CD4-positive, alpha-beta T cell (primary cell): ENCODE data around the gene ZNF638. TPM values are rescaled to one million over a fixed set of nuclear protein-coding genes. Genes with fewer than 3 reads are reported as not detected.

Experiments used
- ATAC-seq: fragments of 200-7000 bp; cut with Tn5 transposase; one replicate; pipeline ENCODE4 v1.10.0; 2022; ENCODE audit warnings: mild to moderate bottlenecking; ENCODE audit not compliant: poor library complexity
- CTCF ChIA-PET: fragments of 350-600 bp; sonication (Branson Sonifier 250); formaldehyde crosslinking; loops from one replicate; lab custom pipeline; 2021; ENCODE audit warnings: antibody characterized with exemption, inconsistent platforms; lab: Charles Lee
- POLR2A ChIA-PET: fragments of 350-600 bp; sonication (Branson Sonifier 250); formaldehyde crosslinking; loops from one replicate; lab custom pipeline; 2021; ENCODE audit warnings: antibody characterized with exemption, inconsistent platforms; lab: Charles Lee
- DNase-seq, 14 experiments: peaks; one replicate each; pipeline ENCODE4 v3.0.0-alpha.2; 2013 to 2020; ENCODE audit warnings: mixed read lengths in 2 of 14
- H3K27ac ChIP-seq, 2 donors: one replicate each; pipeline versions ENCODE4 v1.5.1 to v1.7.0; 2013; ENCODE audit warnings: low read length in 2 of 2, low read depth in 1 of 2, mild to moderate bottlenecking in 1 of 2
- H3K27me3 ChIP-seq, 2 experiments: 1 replicate in 1 of 2; 2 replicates in 1 of 2; pipeline versions ENCODE4 v1.6.1 to v1.7.0; 2013; ENCODE audit warnings: low read length in 2 of 2, control low read depth in 1 of 2, mild to moderate bottlenecking in 1 of 2, moderate library complexity in 1 of 2; ENCODE audit not compliant: insufficient read depth in 2 of 2, control insufficient read depth in 1 of 2
- H3K36me3 ChIP-seq: one replicate; pipeline ENCODE4 v1.6.1; 2013; ENCODE audit warnings: low read length, control low read depth; ENCODE audit not compliant: insufficient read depth
- H3K4me1 ChIP-seq: one replicate; pipeline ENCODE4 v1.6.1; 2013; ENCODE audit warnings: low read length, control low read depth; ENCODE audit not compliant: insufficient read depth
- H3K4me3 ChIP-seq: one replicate; pipeline ENCODE4 v1.5.1; 2013; ENCODE audit warnings: mild to moderate bottlenecking, low read length, moderate library complexity
- H3K9me3 ChIP-seq, 2 experiments: 1 replicate in 1 of 2; 2 replicates in 1 of 2; pipeline versions ENCODE4 v1.6.1 to v1.7.0; 2013; ENCODE audit warnings: low read length in 2 of 2, mild to moderate bottlenecking in 2 of 2, control low read depth in 1 of 2, moderate library complexity in 1 of 2; ENCODE audit not compliant: control insufficient read depth in 1 of 2, insufficient read depth in 1 of 2
- H3K27ac Mint-ChIP-seq: one replicate; pipeline ENCODE4 v1.8.0; 2020; ENCODE audit warnings: mixed read lengths
- H3K27me3 Mint-ChIP-seq: one replicate; pipeline ENCODE4 v1.8.0; 2021; ENCODE audit warnings: mixed read lengths
- H3K36me3 Mint-ChIP-seq: one replicate; pipeline ENCODE4 v1.8.0; 2021; ENCODE audit warnings: low read depth, mixed read lengths
- H3K4me1 Mint-ChIP-seq: one replicate; pipeline ENCODE4 v1.8.0; 2021; ENCODE audit warnings: low read depth, mixed read lengths
- H3K4me3 Mint-ChIP-seq: one replicate; pipeline ENCODE4 v1.8.0; 2020; ENCODE audit warnings: mild to moderate bottlenecking, mixed read lengths
- H3K9me3 Mint-ChIP-seq: one replicate; pipeline ENCODE4 v1.8.0; 2020; ENCODE audit warnings: mixed read lengths
- CTCF ChIP-seq: fragments of 200-600 bp; IDR thresholded peaks from one replicate; pipeline ENCODE4 v1.8.0; 2022; ENCODE audit warnings: antibody characterized with exemption, mild to moderate bottlenecking
- intact Hi-C, 2 experiments: fragments of 100-400 bp; cut with DNase I in 1 of 2; cut with micrococcal nuclease in 1 of 2; formaldehyde crosslinking; loops; one replicate each; pipeline versions ENCODE4 v1.15.1 to v1.9.0; 2023 to 2025; cut with DNase I, micrococcal nuclease
- total RNA-seq, 174 experiments: library from RNA in 2 of 174; stranded (reverse) in 2 of 174; gene quantifications; one replicate each; pipeline ENCODE4 v1.2.3 and lab custom pipeline; 2021 to 2026

The ZNF638 gene
- total RNA-seq, 2 experiments from 2014 or later: 77.8 to 86.4 TPM

- no peak overlapping the region for H3K27ac ChIP-seq
- Mint-ChIP-seq H3K4me3 (no peak overlapping the region), H3K27ac (no peak overlapping the region), H3K27me3 (peaks cover 44% of the 10 kb centered on the region), H3K4me1 (peaks cover 6% of the 10 kb centered on the region), H3K36me3 (no peaks in the 10 kb centered on the region), H3K9me3 (no peaks in the 10 kb centered on the region)
- peaks cover 6 to 14% of the 10 kb centered on the region in 2 experiments for H3K27me3 ChIP-seq
- no peaks in the 10 kb centered on the region for H3K4me1 ChIP-seq
- DNase-seq (no peak), ATAC-seq (no peak)
- H3K4me3 ChIP-seq: no peak overlapping the region
- POLR2A ChIA-PET: no interaction called here
- H3K36me3 ChIP-seq: no peaks in the 10 kb centered on the region
- TF ChIP-seq CTCF: no peak
- H3K9me3 ChIP-seq: no peaks in the 10 kb centered on the region
- CTCF ChIA-PET: no interaction called here
- intact Hi-C loops: no loop called here
Measured at GRCh38 chr2:71472019-71472418, 140.4 kb downstream of the ZNF638 start.

- Histone ChIP-seq H3K27me3 (peaks cover 3 to 6% of the 10 kb centered on the region in 2 experiments), H3K4me3 (no peak overlapping the region), H3K9me3 (no peaks in the 10 kb centered on the region), H3K4me1 (no peaks in the 10 kb centered on the region), H3K27ac (no peak overlapping the region), H3K36me3 (no peaks in the 10 kb centered on the region)
- Mint-ChIP-seq H3K27ac (no peak overlapping the region), H3K9me3 (no peaks in the 10 kb centered on the region), H3K36me3 (no peaks in the 10 kb centered on the region), H3K4me1 (no peaks in the 10 kb centered on the region), H3K27me3 (peaks cover 29% of the 10 kb centered on the region), H3K4me3 (no peak overlapping the region)
- DNase-seq: no peak
- CTCF ChIA-PET: interaction anchor here (0.6 kb wide), 1 partner anchor 1898 kb away, joined by 4 read pairs; no protein-coding TSS in a partner anchor
- POLR2A ChIA-PET: no interaction called here
- intact Hi-C loops: no loop called here
- TF ChIP-seq CTCF: no peak
- ATAC-seq: no peak
Measured at GRCh38 chr2:71473346-71474031, 141.9 kb downstream of the ZNF638 start.

- Mint-ChIP-seq H3K9me3 (no peaks in the 10 kb centered on the region), H3K4me3 (no peak overlapping the region), H3K4me1 (no peaks in the 10 kb centered on the region), H3K36me3 (no peaks in the 10 kb centered on the region), H3K27me3 (peaks cover 22% of the 10 kb centered on the region), H3K27ac (no peak overlapping the region)
- Histone ChIP-seq H3K27ac (no peak overlapping the region), H3K9me3 (no peaks in the 10 kb centered on the region), H3K36me3 (no peaks in the 10 kb centered on the region), H3K4me3 (no peak overlapping the region), H3K27me3 (peaks cover 3 to 4% of the 10 kb centered on the region in 2 experiments), H3K4me1 (no peaks in the 10 kb centered on the region)
- DNase-seq (no peak), ATAC-seq (no peak)
- POLR2A ChIA-PET: no interaction called here
- CTCF ChIA-PET: interaction anchor here (0.6 kb wide), 1 partner anchor 1897 kb away, joined by 4 read pairs; no protein-coding TSS in a partner anchor
- intact Hi-C loops: no loop called here
- TF ChIP-seq CTCF: no peak
Measured at GRCh38 chr2:71474116-71474743, 142.6 kb downstream of the ZNF638 start.
